SW480 (cell line): ENCODE results near the gene RABL6.
A peak's percentile ranks its signal among the peaks of the same experiment; 100 is the strongest.
"Not testable (repeated sequence)": the region's sequence is repeated elsewhere in the genome, so short reads cannot be mapped to it uniquely, and the experiment has no call there.

Experiments used
- DNase-seq: peaks from one replicate; pipeline ENCODE4 v3.0.0-alpha.2; 2016; ENCODE audit warnings: low spot score

Gene RABL6

DNA sequence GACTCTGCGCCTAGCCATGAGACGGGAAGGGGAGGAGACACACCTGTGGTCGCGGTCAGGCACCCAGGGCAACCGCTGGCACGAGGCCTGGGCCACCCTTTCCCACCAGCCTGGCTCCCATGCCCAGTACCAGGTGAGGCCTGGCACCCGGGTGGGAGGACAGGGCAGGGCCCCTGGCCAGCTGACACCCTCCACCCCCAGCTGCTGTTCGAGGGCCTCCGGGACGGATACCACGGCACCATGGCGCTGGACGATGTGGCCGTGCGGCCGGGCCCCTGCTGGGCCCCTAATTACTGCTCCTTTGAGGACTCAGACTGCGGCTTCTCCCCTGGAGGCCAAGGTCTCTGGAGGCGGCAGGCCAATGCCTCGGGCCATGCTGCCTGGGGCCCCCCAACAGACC is 49.4 kb downstream of the RABL6 start:
- no peak for DNase-seq

DNA sequence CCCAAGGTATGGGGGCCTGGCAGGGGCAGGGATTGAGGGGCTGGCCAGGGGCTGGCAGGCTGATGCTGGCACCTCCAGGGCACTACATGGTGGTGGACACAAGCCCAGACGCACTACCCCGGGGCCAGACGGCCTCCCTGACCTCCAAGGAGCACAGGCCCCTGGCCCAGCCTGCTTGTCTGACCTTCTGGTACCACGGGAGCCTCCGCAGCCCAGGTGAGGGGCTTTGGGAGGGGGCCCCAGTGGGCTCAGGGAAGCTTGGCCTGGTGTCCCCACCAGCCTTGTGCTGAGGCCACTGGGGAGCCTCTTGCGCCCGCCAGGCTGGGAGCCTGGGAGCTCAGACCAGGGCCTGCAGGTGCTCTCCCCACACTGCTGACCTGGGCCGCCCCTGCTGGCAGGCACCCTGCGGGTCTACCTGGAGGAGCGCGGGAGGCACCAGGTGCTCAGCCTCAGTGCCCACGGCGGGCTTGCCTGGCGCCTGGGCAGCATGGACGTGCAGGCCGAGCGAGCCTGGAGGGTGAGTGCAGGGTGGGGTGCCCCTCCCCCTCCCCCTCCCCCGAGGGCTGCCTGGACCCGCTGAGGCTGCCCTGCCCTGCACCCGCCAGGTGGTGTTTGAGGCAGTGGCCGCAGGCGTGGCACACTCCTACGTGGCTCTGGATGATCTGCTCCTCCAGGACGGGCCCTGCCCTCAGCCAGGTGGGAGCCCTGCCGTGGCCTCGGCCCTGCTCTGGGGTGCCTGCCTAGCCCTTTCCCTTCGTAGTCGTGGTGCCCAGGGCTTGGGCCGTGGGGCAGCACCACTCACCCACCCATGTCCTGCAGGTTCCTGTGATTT is 50.0 kb downstream of the RABL6 start:
- peak; percentile 33 for DNase-seq

DNA sequence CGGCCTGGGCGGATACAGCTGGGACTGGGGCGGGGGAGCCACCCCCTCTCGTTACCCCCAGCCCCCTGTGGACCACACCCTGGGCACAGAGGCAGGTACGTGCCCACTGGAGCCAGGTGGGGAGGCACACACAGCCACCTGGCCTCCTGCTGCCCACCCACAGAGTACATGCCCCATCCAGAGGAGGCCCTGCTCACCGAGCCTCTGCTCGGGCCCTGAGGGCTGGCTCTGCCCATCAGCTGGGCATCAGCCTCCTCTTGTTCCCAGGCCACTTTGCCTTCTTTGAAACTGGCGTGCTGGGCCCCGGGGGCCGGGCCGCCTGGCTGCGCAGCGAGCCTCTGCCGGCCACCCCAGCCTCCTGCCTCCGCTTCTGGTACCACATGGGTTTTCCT is 50.7 kb downstream of the RABL6 start:
- DNase-seq: no peak

DNA sequence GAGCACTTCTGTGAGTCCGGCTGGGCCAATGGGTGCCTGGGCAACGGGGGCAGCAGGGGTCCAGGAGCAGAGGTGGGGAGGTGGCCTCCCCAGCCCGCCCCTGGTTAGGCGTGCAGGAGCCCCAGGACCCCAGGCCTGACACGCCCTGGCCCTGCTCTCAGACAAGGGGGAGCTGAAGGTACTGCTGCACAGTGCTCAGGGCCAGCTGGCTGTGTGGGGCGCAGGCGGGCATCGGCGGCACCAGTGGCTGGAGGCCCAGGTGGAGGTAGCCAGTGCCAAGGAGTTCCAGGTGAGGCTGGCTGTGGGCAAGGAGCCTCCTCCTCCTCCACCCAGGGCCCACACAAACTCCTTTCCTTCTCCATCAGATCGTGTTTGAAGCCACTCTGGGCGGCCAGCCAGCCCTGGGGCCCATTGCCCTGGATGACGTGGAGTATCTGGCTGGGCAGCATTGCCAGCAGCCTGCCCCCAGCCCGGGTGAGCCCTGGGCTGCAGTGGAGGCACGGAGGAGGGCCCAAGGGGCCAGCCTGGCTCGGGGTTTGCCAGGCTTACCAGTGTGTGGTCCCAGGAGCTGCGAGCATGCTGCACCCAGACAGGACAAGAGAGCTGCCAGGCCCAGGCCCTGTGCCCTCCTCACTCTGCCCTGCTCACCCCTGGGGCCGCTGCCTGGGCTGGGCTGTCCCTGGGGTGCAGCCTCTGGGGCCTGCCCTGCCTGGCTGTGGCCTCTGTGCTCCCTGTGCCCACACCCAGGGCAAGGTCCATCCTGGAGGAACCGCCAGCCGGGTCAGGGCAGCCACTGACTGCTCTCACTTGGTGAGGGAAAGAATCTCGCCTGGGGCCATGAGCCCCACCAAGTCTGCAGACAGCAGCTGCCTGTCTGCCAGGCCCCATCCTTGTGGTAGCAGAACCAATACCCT is 51.4 kb downstream of the RABL6 start:
- DNase-seq: peak; percentile 51

DNA sequence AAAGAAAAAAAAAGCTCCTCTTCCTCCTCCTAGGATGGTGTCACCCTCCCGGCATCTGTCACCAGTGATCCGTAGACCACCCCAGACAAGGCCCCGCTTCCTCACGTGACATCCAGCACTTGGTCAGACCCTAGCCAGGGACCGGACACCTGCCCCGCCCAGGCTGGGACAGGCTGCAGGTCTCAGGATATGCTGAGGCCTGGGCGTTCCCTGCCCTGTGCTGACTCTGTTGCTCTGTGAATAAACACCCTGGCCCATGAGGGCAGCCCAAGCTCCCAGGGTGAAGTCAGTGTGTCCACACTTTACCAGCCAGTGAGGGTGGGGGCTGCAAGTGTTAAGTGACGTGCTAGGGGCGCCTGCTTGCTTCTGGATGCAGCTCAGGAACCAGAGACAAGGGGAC is 52.8 kb downstream of the RABL6 start:
- DNase-seq: no peak

DNA sequence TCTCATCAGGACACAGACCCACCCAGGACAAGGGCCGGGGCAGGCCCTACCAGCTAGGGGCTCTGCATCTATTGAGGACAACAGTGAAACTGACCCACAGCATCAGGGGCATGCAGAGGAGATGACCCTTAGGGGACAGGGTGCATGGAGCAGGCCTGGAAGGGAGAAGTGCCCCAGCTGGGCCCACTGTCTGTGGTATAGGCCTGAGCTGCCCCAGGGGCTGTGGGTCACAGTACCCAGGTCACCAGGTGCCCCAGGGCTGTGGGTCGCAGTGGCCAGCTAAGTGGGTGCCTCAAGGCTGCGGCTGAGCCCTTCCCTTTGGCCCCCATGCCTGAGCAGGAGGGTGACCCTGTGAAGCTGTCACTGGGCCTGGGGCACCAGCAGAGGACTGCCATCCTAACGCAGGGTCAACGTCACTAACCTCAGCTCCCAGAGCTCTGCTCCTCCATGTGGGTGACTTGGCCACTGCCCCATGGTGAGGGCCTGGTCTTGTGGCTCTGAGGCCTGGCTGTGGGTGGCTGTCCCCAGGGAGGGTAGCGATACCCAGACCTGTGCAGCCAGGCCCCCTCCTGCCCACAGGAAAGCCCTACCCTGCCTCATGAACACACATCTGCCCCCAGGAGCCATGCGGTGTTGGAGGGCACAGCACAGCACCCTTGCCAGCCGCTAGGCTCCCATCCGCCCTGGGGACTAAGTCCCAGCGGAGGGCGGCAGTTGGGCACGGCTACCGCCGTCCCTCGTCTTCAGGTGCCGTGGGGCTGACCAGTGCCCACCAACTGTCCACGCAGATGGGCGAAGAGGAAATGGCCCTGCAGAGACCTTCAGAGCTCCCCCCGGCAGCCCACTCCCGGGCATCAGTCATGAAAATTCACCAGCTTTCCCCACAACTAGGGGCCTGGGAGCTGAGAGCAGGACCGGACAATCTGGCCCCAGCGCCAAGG is 53.5 kb downstream of the RABL6 start:
- no peak for DNase-seq

DNA sequence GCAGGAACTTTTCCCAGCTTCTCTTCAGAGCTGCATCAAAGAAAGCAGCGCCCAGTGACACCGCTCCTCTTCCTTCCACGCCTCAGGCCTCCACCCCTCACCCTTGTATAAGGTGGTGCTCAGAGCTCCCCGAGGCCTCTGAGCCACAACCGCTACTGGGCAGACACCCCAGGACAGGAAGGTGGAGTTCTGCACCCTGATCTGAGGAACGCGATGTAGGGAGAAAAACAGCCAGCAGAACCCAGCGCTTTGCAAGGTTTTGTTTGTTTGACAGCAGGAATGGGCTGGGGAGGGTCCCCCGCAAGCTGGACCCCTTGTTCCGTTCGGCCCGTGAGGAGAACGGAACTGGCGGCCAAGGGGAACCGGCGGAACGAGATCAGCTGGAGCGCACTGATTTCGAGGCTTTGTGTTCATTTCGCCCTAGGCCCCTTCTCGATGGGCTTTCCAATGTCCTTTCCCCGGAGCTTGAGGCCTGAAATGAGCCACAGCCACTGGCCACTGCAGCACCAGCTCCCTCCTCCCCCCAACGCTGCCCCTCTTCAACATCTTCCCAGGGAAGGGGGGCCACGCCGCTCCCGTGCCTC is 54.2 kb downstream of the RABL6 start:
- no peak for DNase-seq

DNA sequence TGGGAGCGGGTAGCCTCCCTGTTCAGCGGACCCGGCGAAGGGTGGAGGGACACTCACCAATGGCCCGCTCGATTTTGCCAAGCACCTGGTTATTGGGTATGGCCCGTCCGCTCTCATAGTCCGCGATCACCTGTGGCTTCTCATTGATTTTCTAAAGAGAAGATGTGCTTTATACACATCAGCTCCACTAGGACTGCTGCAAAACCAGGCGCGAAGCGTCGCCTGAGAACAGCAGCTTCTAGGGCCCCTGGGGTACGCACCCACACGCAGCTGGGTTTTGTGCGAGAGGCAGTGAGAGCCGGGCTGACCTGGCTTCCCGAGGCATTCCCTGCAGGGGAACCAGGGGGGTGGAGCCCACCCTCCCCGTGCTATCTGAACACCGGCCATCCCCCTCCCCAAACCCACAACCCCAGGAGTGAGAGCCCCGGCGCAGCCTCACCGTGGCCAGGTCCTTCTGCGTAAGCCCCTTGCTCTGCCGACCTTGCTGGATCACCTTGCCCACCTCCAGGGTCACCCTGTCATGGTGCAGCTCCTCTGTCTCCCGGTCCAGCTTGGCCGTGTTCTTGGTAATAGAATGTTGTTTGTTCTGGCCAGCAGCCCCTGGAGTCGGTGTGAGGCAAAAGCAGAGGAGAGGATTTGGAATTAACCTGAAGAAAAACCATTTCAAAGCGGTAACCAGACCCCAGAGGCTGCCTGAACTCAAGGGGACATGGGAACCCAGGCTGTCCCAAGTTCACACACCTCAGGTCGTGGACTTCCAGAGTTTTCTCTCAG is 55.3 kb downstream of the RABL6 start:
- no peak for DNase-seq

DNA sequence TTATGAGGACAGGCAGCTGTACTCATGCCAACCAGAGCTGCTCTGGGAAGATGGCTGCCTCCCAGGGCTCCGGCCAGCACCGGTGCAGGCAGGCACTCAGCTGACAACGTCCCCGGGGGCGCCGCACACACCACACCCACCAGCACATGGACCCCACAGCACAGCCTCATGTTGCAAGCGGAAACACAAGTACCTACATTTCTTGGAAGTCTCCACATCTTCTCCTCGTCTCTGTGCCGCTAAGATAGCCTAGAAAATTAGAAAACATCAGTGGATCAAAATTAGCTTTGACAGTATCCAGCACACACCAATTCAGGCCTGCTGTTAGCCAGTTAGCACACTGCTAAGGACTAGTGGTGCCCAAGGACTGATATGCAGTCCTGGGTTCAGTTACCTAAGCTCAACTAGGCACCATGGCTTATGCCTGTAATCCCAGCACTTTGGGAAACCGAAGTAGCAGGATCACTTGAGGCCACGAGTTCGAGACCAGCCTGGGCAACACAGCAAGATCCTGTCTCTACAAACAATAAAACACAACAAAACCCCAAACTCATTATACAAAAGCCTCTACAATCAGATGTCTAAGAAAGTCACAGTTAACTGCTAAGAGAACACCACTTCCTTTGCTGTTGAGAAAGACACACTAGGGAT is 56.0 kb downstream of the RABL6 start:
- DNase-seq: no peak

DNA sequence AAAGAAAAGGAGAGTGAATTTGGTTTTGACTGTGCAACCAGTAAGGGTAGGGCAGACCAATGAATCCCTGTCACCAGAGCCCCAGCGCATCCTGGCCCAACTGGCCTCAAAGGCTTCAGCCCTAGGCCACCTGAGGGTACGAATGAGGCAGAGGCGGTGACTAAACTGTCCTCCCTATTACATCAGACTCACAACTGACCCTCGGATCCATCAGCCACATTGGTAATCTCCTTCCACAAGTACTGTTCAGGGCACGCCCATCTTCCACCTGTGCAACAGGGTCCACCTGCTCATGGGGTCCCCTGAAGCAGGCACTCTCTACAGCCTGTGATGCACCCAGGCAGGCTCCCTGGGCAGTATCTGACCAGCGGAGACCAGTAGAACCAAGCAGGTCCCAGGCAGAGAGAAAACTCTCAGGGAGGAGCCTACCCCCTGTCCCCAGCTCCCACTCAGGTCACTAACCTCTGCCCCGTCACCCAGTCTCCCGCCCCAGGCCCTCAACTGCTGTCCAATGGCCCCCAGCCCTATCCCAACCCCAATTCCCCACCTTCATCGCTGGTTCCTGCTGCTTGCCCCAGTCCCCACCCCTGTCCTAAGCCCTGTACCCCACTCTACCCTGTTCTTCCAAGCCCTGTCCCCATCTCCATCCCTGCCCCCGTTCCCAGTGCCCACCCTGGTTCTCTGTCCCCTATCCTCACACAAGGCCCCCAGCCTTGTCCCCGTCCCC is 57.5 kb downstream of the RABL6 start:
- DNase-seq: no peak

DNA sequence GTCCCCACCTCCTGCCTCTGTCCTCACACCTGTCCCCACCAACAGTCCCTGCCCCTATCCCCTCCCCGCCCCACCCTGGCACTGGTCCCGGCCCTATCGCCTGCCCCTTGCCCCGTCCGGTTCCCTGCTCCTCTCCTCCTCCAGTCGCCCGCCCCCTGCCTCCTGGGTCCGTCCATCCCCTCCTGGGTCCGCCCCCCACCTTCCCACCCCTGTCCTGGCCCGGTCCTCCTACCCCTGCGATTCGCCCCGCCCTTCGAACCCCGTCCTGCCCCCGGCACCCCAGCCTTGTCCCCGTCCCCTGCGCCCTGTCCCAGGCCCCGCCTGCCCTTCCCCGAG is 58.0 kb downstream of the RABL6 start:
- DNase-seq: no peak

DNA sequence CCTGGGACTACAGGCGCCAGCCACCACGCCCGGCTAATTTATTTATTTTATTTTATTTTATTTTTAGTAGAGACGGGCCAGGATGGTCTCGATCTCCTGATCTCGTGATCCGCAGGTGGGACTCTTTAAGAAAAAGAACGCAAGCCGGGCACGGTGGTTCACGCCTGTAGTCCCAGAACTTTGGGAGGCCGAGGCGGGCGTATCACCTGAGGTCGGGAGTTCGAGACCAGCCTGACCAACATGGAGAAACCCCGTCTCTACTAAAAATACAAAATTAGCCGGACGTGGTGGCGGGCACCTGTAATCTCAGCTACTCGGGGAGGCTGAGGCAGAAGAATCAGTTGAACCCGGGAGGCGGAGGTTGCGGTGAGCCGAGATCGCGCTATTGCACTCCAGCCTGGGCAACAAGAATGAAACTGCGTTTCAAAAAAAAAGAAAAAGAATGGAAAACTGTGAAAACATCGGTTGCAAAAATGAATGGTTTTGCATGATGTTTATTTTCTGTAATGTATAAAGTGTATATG is 59.2 kb downstream of the RABL6 start:
- DNase-seq: not testable (repeated sequence)

DNA sequence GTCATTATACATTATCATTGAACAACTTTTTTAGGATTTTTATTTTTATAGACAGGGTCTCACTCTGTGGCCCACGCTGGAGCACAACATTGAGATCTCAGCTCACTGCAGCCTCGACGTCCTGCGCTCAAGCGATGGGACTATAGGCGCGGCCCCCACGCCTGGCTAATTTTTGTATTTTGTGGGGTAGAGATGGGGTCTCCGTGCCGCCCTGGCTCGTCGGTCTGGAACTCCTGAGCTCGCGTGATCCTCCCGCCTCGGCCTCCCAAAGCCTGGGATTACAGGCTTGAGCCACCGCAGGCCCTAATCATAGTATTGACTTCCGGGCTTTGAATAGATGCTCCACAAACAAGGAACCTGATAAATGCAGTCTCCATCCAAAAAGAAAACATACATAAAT is 59.7 kb downstream of the RABL6 start:
- no peak for DNase-seq

DNA sequence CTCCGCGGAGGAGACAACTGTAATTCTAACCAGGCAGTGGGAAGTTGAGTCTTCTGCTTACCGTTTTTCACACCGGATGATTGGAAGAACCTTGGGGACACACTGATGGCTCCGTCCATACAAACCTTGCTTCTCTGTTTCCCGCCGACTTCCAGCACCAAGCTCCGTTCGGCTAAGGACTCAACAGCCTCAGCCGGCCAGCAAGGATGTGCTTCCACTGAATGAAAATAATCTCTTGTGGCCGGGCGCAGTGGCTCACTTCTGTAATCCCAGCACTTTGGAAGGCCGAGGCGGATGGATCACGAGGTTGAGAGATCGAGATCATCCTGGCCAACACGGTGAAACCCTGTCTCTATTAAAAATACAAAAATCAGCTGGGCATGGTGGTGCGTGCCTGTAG is 60.2 kb downstream of the RABL6 start:
- DNase-seq: no peak

DNA sequence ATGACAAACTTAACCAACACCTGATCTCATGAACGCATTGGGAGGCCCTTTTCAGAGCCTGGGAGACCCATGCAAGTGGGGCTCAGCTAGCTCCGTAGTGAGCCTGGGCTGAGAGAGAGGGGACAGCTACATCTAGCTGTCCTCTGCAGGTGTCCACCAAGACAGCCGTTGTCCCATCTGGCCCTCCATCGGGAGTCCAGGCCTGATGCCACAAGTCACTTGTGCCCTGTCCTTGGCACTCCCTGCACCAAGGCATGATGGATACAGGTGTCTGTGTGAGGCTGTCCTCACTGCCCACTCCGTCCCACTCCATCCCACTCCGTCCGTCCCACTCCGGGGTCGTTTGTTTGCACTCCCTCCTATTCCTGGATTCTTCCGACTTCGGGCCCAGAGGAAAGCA is 60.9 kb downstream of the RABL6 start:
- DNase-seq: no peak

DNA sequence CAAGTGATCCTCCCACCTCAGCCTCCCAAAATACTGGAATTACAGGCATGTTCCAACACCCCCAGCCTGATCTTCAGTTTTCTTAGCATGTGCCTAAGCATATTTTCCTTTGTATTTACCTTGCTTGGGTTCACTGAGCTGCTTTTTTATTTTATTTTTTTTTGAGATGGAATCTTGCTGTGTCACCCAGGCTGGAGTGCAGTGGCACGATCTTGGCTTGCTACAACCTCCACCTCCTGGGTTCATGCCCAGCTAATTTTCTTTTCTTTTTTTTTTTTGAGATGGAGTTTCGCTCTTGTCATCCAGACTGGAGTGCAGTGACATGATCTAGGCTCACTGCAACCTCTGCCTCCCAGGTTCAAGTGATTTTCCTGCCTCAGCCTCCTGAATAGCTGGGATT is 61.9 kb downstream of the RABL6 start:
- not testable (repeated sequence) for DNase-seq

DNA sequence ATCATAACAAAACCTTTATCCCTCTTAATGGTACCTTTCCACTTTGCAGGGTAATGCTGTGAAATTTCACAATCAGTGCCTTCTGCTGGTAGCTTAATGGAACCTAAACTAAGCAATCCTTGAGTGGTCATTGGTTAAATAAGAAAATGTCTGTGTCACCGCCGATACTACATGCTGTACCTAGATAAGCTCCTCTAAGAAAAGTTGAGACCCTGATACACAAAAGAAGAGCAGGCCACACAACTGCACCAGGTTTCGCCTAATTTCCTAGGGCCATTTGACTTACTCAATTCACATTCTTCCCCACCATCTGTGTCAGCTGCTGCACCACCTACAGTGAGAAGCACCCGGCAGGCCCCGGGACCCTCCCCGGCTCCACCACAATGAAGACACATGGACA is 67.4 kb downstream of the RABL6 start:
- DNase-seq: no peak

DNA sequence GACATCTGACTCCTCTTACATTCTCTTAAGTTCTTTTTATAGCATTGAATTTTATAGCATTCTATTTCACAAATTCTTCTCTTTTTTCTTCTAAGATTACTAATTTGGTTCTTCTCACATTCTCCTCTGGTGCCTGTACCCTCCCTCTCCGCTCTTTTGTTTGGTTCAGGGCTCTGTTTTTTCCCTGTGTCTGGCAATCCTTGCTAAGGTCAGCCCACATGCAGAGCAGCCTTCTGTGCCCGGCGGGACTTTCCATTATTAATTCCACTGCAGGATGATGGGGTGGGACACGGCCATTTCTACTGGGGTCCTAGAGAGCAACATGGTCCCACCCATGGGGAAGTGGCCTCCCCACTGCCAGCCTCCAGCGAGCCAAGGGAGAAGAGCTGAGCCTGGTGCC is 68.7 kb downstream of the RABL6 start:
- no peak for DNase-seq

DNA sequence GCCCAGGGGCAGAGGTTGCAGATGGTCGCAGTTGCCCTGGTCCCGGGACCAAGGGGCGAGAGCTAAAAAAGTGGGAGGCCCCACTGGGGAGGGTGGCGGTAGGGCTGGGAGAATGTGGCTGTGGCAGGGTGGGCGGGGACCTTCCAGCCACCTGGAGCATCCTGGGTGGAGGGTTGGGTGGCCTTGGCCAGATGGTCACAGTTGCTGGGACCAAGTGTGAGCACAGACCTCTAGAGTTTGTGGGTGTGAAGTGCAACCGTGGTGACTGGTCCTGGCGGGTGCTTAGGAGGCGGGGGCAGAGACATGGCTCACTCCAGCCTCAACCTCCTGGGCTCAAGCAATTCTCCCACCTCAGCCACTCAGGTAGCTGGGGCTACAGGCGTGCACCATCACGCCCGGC is 72.9 kb downstream of the RABL6 start:
- DNase-seq: no peak

DNA sequence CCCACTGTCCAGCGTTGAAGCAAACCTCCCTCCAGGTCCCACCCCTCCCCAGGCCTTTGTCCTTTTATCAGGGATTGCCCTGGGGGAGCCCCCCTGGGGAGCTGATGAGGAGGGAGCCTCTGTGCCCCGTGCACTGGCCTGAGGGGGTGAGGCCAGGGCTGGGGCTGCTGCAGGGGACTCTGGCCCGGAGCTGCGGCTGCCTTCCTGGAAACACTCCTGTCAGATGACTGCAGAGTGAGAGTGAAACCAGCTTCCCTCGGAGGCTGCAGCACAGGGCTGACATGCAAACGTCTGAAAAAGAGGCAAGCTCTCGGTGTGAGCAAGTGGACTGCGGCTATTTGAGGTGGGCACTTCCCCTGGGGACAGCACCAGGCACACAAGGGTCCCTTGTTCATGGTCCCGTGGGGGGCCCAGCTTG is 74.0 kb downstream of the RABL6 start:
- no peak for DNase-seq
